Body of pancreas (tissue), 4 donors: ENCODE results near the gene CCL26.
"Not testable (repeated sequence)": the region's sequence is repeated elsewhere in the genome, so short reads cannot be mapped to it uniquely, and the experiment has no call there.

Experiments used
- POLR2A ChIP-seq, 3 donors: fragments of 450-650 bp; IDR thresholded peaks; one replicate each; pipeline ENCODE4 v1.6.1; 2016; ENCODE audit warnings: antibody characterized with exemption in 3 of 3, mild to moderate bottlenecking in 2 of 3
- TF ChIP-seq, protein P1 (sequence below), 7 experiments: fragments of 450-650 bp in 4 of 7; fragments of 200-600 bp in 3 of 7; sonication (generic) in 3 of 7; IDR thresholded peaks; one replicate each; pipeline ENCODE4 v1.5.1; 2016 to 2019; ENCODE audit warnings: antibody characterized with exemption in 7 of 7

DNA sequence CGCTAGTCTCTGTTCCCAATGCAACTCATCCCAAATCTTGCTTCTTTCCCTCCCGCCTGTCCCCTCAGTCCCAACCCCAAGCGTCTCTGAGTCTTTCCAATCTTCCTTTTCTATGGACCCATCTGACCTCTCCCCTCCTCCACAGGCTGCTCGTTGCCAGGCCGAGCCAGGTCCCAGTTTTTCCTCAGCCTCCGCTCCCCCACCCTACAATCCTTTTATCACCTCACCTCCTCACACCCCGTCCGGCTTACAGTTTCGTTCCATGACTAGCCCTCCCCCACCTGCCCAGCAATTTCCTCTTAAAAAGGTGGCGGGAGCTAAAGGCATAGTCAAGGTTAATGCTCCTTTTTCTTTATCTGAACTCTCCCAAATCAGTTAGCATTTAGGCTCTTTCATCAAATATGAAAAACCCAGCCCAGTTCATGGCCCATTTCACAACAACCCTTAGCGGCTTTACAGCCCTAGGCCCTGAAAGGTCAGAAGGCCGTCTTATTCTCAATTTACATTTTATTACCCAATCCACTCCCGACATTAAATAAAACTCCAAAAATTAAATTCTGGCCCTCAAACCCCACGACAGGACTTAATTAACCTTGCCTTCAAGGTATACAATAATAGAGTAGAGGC, 8.7 kb upstream of the CCL26 start:
- TF ChIP-seq, protein P1, sequence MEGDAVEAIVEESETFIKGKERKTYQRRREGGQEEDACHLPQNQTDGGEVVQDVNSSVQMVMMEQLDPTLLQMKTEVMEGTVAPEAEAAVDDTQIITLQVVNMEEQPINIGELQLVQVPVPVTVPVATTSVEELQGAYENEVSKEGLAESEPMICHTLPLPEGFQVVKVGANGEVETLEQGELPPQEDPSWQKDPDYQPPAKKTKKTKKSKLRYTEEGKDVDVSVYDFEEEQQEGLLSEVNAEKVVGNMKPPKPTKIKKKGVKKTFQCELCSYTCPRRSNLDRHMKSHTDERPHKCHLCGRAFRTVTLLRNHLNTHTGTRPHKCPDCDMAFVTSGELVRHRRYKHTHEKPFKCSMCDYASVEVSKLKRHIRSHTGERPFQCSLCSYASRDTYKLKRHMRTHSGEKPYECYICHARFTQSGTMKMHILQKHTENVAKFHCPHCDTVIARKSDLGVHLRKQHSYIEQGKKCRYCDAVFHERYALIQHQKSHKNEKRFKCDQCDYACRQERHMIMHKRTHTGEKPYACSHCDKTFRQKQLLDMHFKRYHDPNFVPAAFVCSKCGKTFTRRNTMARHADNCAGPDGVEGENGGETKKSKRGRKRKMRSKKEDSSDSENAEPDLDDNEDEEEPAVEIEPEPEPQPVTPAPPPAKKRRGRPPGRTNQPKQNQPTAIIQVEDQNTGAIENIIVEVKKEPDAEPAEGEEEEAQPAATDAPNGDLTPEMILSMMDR (IDR thresholded peaks at IDR 0.05): not testable (repeated sequence)
- TF ChIP-seq POLR2A (IDR thresholded peaks at IDR 0.05): not testable (repeated sequence)
